ENCODE results near the gene RIPOR2. TPM values are rescaled to one million over a fixed set of nuclear protein-coding genes. Genes with fewer than 3 reads are reported as not detected.

RIPOR2 gene
- total and polyA plus RNA-seq, 2 of the 13 experiments (the other 11 are each of a cell fraction or from before 2014, with no cell fraction given) = 0.02 to 0.05 TPM

- no peak for TF ChIP-seq CENPBD1 (CRISPR knock-in tag; IDR thresholded peaks at IDR 0.05; ENCODE audit: borderline replicate concordance, low read depth)
- no peak for TF ChIP-seq NR2C2 (CRISPR knock-in tag; IDR thresholded peaks at IDR 0.05; ENCODE audit: borderline replicate concordance)
- TF ChIP-seq BCLAF1 (IDR thresholded peaks at IDR 0.05) = no peak
Observed at GRCh38 chr6:24968783-24969182, 33.0 kb upstream of the RIPOR2 start (continued).

GRCh38 chr6:24967211-24967610 lies 31.5 kb upstream of the RIPOR2 start:
- no peak overlapping the region for H3K9ac ChIP-seq (ENCODE audit: insufficient read depth, low read depth, low read length)
- H3K9me3 ChIP-seq (ENCODE audit: low read length) = no peaks in the 10 kb centered on the region
- DNase-seq (ENCODE audit: low spot score) (no peak), ATAC-seq (no peak), FAIRE-seq (no peak)
- no peak overlapping the region for H3K27ac ChIP-seq (ENCODE audit: extremely low read length, insufficient read depth, low read length)
- peaks cover 0 to 9% of the 10 kb centered on the region in 2 experiments; a peak in 2 of 5 replicates for H3K27me3 ChIP-seq (ENCODE audit: control insufficient read depth in 1 of 2, insufficient read depth in 2 of 2, low read length in 2 of 2)
- no peaks in the 10 kb centered on the region for H3K36me3 ChIP-seq (replicated peaks in 1 of 2; ENCODE audit: control insufficient read depth in 1 of 2, insufficient read depth in 2 of 2, low read length in 2 of 2)
- no peak for TF ChIP-seq FIP1L1 (IDR thresholded peaks at IDR 0.05; ENCODE audit: borderline replicate concordance, insufficient read depth, low read depth, low read length)
- TF ChIP-seq CENPBD1 (CRISPR knock-in tag; IDR thresholded peaks at IDR 0.05; ENCODE audit: borderline replicate concordance, low read depth) = no peak
- TF ChIP-seq E2F2 (CRISPR knock-in tag; IDR thresholded peaks at IDR 0.05; ENCODE audit: borderline replicate concordance) = no peak
- no peak for TF ChIP-seq ZNF225 (CRISPR knock-in tag; IDR thresholded peaks at IDR 0.05)
- TF ChIP-seq ZFP41 (CRISPR knock-in tag; IDR thresholded peaks at IDR 0.05; ENCODE audit: borderline replicate concordance) = no peak
- TF ChIP-seq CBX2 (IDR thresholded peaks at IDR 0.05; ENCODE audit: low read depth, low read length) = no peak
- TF ChIP-seq CBX2 (CRISPR knock-in tag; IDR thresholded peaks at IDR 0.05; ENCODE audit: low read depth) = no peak
- no peak for TF ChIP-seq ZMAT3 (CRISPR knock-in tag; conservative IDR thresholded peaks at IDR 0.05)
- TF ChIP-seq PCBP1 (IDR thresholded peaks at IDR 0.05; ENCODE audit: borderline replicate concordance, low read depth, low read length) = no peak
- TF ChIP-seq ZBTB20 (CRISPR knock-in tag; IDR thresholded peaks at IDR 0.05; ENCODE audit: borderline replicate concordance, low read depth) = no peak
- no peak for TF ChIP-seq MATR3 (CRISPR knock-in tag; IDR thresholded peaks at IDR 0.05)
- TF ChIP-seq SIN3A (IDR thresholded peaks at IDR 0.05; ENCODE audit: borderline replicate concordance, low read depth, low read length) = no peak
- CTCF ChIA-PET (ENCODE audit: low intra/inter-chr PET ratio, low total read pairs) = no interaction called here
- H3K4me1 ChIP-seq (ENCODE audit: insufficient read depth, low read length) = no peaks in the 10 kb centered on the region
- H4K20me1 ChIP-seq (ENCODE audit: insufficient read depth, low read length) = no peaks in the 10 kb centered on the region
- in situ Hi-C loops (cut with HindIII; ENCODE audit: extremely low pct_ligation_motif_present, low pct_unique_long_range_greater_than_20kb) = no loop called here
- intact Hi-C loops (cut with micrococcal nuclease; ENCODE audit: unreplicated experiment) = no loop called here
- H3K4me3 ChIP-seq (replicated peaks in 1 of 3; ENCODE audit: insufficient read depth in 1 of 3, low read depth in 2 of 3, low read length in 3 of 3) = no peak overlapping the region
- H3K79me2 ChIP-seq (ENCODE audit: insufficient read depth, low read length) = no peaks in the 10 kb centered on the region
- 7% methylated on average over 1 of the region's 1 CpG for WGBS (ENCODE audit: low lambda C conversion rate)
- no peak overlapping the region for H3K4me2 ChIP-seq (ENCODE audit: low read depth, low read length)
- no TSS peak for BruUV-seq (replicated peaks)
- no peak overlapping the region for H2AFZ ChIP-seq (ENCODE audit: low read length)
- POLR2A ChIA-PET = no interaction called here
